ENCODE results near the gene PPP2R2B.

The PPP2R2B gene

DNA sequence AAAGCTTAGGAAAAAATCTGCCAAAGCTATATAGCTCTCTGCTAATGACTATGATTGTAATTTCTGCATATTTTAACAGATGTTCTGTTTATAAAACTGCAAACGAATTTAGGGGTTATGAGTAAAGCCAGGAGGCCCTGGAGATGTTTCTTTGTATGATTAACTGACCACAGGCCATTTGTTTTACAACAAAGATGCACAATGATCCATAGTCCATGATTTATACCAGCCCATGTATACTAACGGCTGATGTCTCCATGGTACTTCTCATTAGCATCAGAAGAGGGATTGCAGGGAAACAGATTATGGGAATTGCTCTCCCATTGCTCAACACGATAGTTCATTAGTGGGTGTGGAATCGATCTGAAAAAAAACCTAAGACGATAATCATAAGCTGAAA, 78.9 kb downstream of the PPP2R2B start:
- Histone ChIP-seq H3K9ac (ENCODE audit: low read length) (no peak overlapping the region), H3K27me3 (ENCODE audit: insufficient read depth, low read length) (no peaks in the 10 kb centered on the region), H2BK12ac (ENCODE audit: low read length) (no peak overlapping the region), H2AK5ac (ENCODE audit: low read length) (no peak overlapping the region), H3K27ac (ENCODE audit: low read depth, low read length) (no peak overlapping the region), H3K4me1 (ENCODE audit: control insufficient read depth in 1 of 2, insufficient read depth in 2 of 2, low read length in 2 of 2) (no peaks in the 10 kb centered on the region), H2BK5ac (ENCODE audit: low read depth, low read length, poor library complexity) (no peak overlapping the region), H3K14ac (ENCODE audit: low read length) (no peak overlapping the region), H3K36me3 (ENCODE audit: control insufficient read depth in 1 of 2, insufficient read depth in 2 of 2, low read length in 2 of 2) (no peaks in the 10 kb centered on the region), H4K8ac (ENCODE audit: low read depth, low read length) (no peak overlapping the region), H2BK120ac (ENCODE audit: insufficient read depth, low read length, poor library complexity) (no peak overlapping the region), H3K79me1 (ENCODE audit: low read length) (no peaks in the 10 kb centered on the region), H3K4ac (ENCODE audit: low read depth, low read length) (no peak overlapping the region), H2AFZ (ENCODE audit: insufficient read depth, low read length, poor library complexity) (no peak overlapping the region), H3K23ac (ENCODE audit: low read length) (no peak overlapping the region), H3K9me3 (ENCODE audit: insufficient read depth, low read depth, low read length) (no peaks in the 10 kb centered on the region), H4K91ac (ENCODE audit: low read depth, low read length) (no peak overlapping the region), H4K12ac (ENCODE audit: low read depth, low read length) (no peak overlapping the region), H3K18ac (ENCODE audit: low read length) (no peak overlapping the region), H3K4me2 (ENCODE audit: low read length) (no peak overlapping the region), H3K4me3 (ENCODE audit: low read depth, low read length) (no peak overlapping the region), H3K79me2 (ENCODE audit: control insufficient read depth, insufficient read depth, low read length, poor library complexity) (no peaks in the 10 kb centered on the region)
- WGBS (ENCODE audit: extremely low coverage, insufficient coverage, insufficient read length) = no CpG with 5 or more reads among the region's 5 CpGs
- no peak for DNase-seq

- Histone ChIP-seq H3K79me1 (ENCODE audit: low read length) (no peaks in the 10 kb centered on the region), H2BK5ac (ENCODE audit: low read depth, low read length, poor library complexity) (no peak overlapping the region), H4K8ac (ENCODE audit: low read depth, low read length) (no peak overlapping the region), H3K27me3 (ENCODE audit: insufficient read depth, low read length) (no peaks in the 10 kb centered on the region), H3K4ac (ENCODE audit: low read depth, low read length) (no peak overlapping the region), H4K91ac (ENCODE audit: low read depth, low read length) (no peak overlapping the region), H2BK12ac (ENCODE audit: low read length) (no peak overlapping the region), H3K18ac (ENCODE audit: low read length) (no peak overlapping the region), H3K9me3 (ENCODE audit: insufficient read depth, low read depth, low read length) (no peaks in the 10 kb centered on the region), H3K9ac (ENCODE audit: low read length) (no peak overlapping the region), H2AFZ (ENCODE audit: insufficient read depth, low read length, poor library complexity) (no peak overlapping the region), H2BK120ac (ENCODE audit: insufficient read depth, low read length, poor library complexity) (no peak overlapping the region), H4K12ac (ENCODE audit: low read depth, low read length) (no peak overlapping the region), H3K4me3 (ENCODE audit: low read depth, low read length) (no peak overlapping the region), H3K23ac (ENCODE audit: low read length) (no peak overlapping the region), H3K36me3 (ENCODE audit: control insufficient read depth in 1 of 2, insufficient read depth in 2 of 2, low read length in 2 of 2) (no peaks in the 10 kb centered on the region), H3K14ac (ENCODE audit: low read length) (no peak overlapping the region), H3K4me2 (ENCODE audit: low read length) (no peak overlapping the region), H2AK5ac (ENCODE audit: low read length) (no peak overlapping the region), H3K79me2 (ENCODE audit: control insufficient read depth, insufficient read depth, low read length, poor library complexity) (no peaks in the 10 kb centered on the region), H3K4me1 (ENCODE audit: control insufficient read depth in 1 of 2, insufficient read depth in 2 of 2, low read length in 2 of 2) (no peaks in the 10 kb centered on the region), H3K27ac (ENCODE audit: low read depth, low read length) (no peak overlapping the region)
- WGBS (ENCODE audit: extremely low coverage, insufficient coverage, insufficient read length) = no CpG with 5 or more reads among the region's 1 CpG
- no peak for DNase-seq
Observed at GRCh38 chr5:146799231-146799630, 79.3 kb downstream of the PPP2R2B start.

- Histone ChIP-seq H4K91ac (ENCODE audit: low read depth, low read length) (no peak overlapping the region), H3K4me2 (ENCODE audit: low read length) (no peak overlapping the region), H3K4me1 (ENCODE audit: control insufficient read depth in 1 of 2, insufficient read depth in 2 of 2, low read length in 2 of 2) (no peaks in the 10 kb centered on the region), H2BK5ac (ENCODE audit: low read depth, low read length, poor library complexity) (no peak overlapping the region), H2BK12ac (ENCODE audit: low read length) (no peak overlapping the region), H3K79me2 (ENCODE audit: control insufficient read depth, insufficient read depth, low read length, poor library complexity) (no peaks in the 10 kb centered on the region), H3K9me3 (ENCODE audit: insufficient read depth, low read depth, low read length) (no peaks in the 10 kb centered on the region), H4K8ac (ENCODE audit: low read depth, low read length) (no peak overlapping the region), H3K9ac (ENCODE audit: low read length) (no peak overlapping the region), H4K12ac (ENCODE audit: low read depth, low read length) (no peak overlapping the region), H2BK120ac (ENCODE audit: insufficient read depth, low read length, poor library complexity) (no peak overlapping the region), H3K23ac (ENCODE audit: low read length) (no peak overlapping the region), H3K27me3 (ENCODE audit: insufficient read depth, low read length) (no peaks in the 10 kb centered on the region), H2AK5ac (ENCODE audit: low read length) (no peak overlapping the region), H3K4me3 (ENCODE audit: low read depth, low read length) (no peak overlapping the region), H3K79me1 (ENCODE audit: low read length) (no peaks in the 10 kb centered on the region), H3K4ac (ENCODE audit: low read depth, low read length) (no peak overlapping the region), H3K27ac (ENCODE audit: low read depth, low read length) (no peak overlapping the region), H3K36me3 (ENCODE audit: control insufficient read depth in 1 of 2, insufficient read depth in 2 of 2, low read length in 2 of 2) (no peaks in the 10 kb centered on the region), H3K18ac (ENCODE audit: low read length) (no peak overlapping the region), H3K14ac (ENCODE audit: low read length) (no peak overlapping the region), H2AFZ (ENCODE audit: insufficient read depth, low read length, poor library complexity) (no peak overlapping the region)
- no peak for DNase-seq
- WGBS (ENCODE audit: extremely low coverage, insufficient coverage, insufficient read length) = no CpG with 5 or more reads among the region's 5 CpGs
Observed at GRCh38 chr5:146797658-146798057, 80.9 kb downstream of the PPP2R2B start.

DNA sequence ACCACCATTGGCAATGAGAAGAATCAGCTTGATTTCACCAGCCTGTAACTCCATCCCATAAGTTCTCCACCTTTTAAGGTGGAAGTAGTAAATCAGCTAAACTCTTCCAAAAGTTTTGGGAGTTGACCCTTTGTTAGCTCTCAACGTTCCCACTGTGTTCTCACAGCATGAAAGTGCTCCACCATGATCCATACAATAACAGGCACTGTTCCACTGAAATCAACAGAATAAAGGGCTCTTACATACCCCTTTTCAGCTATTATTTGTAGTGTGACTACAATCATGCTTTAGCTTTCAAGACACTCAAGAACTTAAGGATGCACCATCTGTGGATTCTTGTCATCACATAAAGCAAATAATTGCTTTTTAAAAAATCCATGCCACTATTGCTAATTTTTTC, 81.6 kb downstream of the PPP2R2B start:
- no peak overlapping the region for H3K4me3 ChIP-seq (ENCODE audit: low read depth, low read length)

More for the DNA sequence above, 81.6 kb downstream of the PPP2R2B start:
- no peak overlapping the region for H3K4me2 ChIP-seq (ENCODE audit: low read length)
- WGBS (ENCODE audit: extremely low coverage, insufficient coverage, insufficient read length) = no CpG with 5 or more reads among the region's 1 CpG
- no peaks in the 10 kb centered on the region for H3K36me3 ChIP-seq (ENCODE audit: control insufficient read depth in 1 of 2, insufficient read depth in 2 of 2, low read length in 2 of 2)
- no peaks in the 10 kb centered on the region for H3K79me2 ChIP-seq (ENCODE audit: control insufficient read depth, insufficient read depth, low read length, poor library complexity)
- no peaks in the 10 kb centered on the region for H3K27me3 ChIP-seq (ENCODE audit: insufficient read depth, low read length)
- DNase-seq = no peak
- no peak overlapping the region for H2BK12ac ChIP-seq (ENCODE audit: low read length)
- H4K8ac ChIP-seq (ENCODE audit: low read depth, low read length) = no peak overlapping the region
- no peak overlapping the region for H4K91ac ChIP-seq (ENCODE audit: low read depth, low read length)
- no peak overlapping the region for H2BK120ac ChIP-seq (ENCODE audit: insufficient read depth, low read length, poor library complexity)
- H2BK5ac ChIP-seq (ENCODE audit: low read depth, low read length, poor library complexity) = no peak overlapping the region
- H3K4me1 ChIP-seq (ENCODE audit: control insufficient read depth in 1 of 2, insufficient read depth in 2 of 2, low read length in 2 of 2) = no peaks in the 10 kb centered on the region
- H3K9ac ChIP-seq (ENCODE audit: low read length) = no peak overlapping the region
- no peak overlapping the region for H3K14ac ChIP-seq (ENCODE audit: low read length)
- no peak overlapping the region for H2AFZ ChIP-seq (ENCODE audit: insufficient read depth, low read length, poor library complexity)
- no peak overlapping the region for H3K4ac ChIP-seq (ENCODE audit: low read depth, low read length)
- H4K12ac ChIP-seq (ENCODE audit: low read depth, low read length) = no peak overlapping the region
- no peak overlapping the region for H3K18ac ChIP-seq (ENCODE audit: low read length)
- H3K9me3 ChIP-seq (ENCODE audit: insufficient read depth, low read depth, low read length) = no peaks in the 10 kb centered on the region
- H3K23ac ChIP-seq (ENCODE audit: low read length) = no peak overlapping the region
- H2AK5ac ChIP-seq (ENCODE audit: low read length) = no peak overlapping the region
- H3K27ac ChIP-seq (ENCODE audit: low read depth, low read length) = no peak overlapping the region
- no peaks in the 10 kb centered on the region for H3K79me1 ChIP-seq (ENCODE audit: low read length)

Data from trophoblast cell (in vitro differentiated cells and primary cell).